GM21381 (cell line): ENCODE results near the gene PCDHB4.
"Not testable (repeated sequence)": the region's sequence is repeated elsewhere in the genome, so short reads cannot be mapped to it uniquely, and the experiment has no call there.

ENCODE experiments used
- ATAC-seq: cut with Tn5 transposase; IDR thresholded peaks from one replicate; pipeline ENCODE4 v1.9.1; 2021; ENCODE audit warnings: mild to moderate bottlenecking, moderate library complexity; ENCODE audit not compliant: unreplicated experiment

The PCDHB4 gene

GRCh38 chr5:141121563-141121962 is at the start of gene PCDHB4:
Gene PCDHB4 (plus strand): TSS chr5:141121818. CDS start chr5:141121999, 181 bp downstream.
- ATAC-seq: no peak

GRCh38 chr5:141077826-141078225 is 43.8 kb upstream of the PCDHB4 start:
- no peak for ATAC-seq

- no peak for ATAC-seq
These were observed 39.4 kb upstream of the PCDHB4 start for GRCh38 chr5:141082228-141082627.

- no peak for ATAC-seq
These were observed 37.1 kb upstream of the PCDHB4 start for GRCh38 chr5:141084487-141084989.

GRCh38 chr5:141094481-141095262 is 26.9 kb upstream of the PCDHB4 start, which contains the start of gene PCDHB2:
Gene PCDHB2 (plus strand): TSS chr5:141094615. CDS start chr5:141094791, 176 bp downstream.
- ATAC-seq: no peak

GRCh38 chr5:141095263-141095641 is 26.4 kb upstream of the PCDHB4 start:
- no peak for ATAC-seq

- not testable (repeated sequence) for ATAC-seq
These were observed 25.4 kb upstream of the PCDHB4 start for GRCh38 chr5:141096181-141096580.

GRCh38 chr5:141096586-141096985 is 25.0 kb upstream of the PCDHB4 start:
- ATAC-seq: not testable (repeated sequence)

GRCh38 chr5:141100243-141100805 is 21.3 kb upstream of the PCDHB4 start, which contains the start of gene PCDHB3:
Gene PCDHB3 (plus strand): TSS chr5:141100473. CDS start chr5:141100650, 177 bp downstream.
- ATAC-seq: no peak

- ATAC-seq: no peak
These were observed 20.6 kb upstream of the PCDHB4 start for GRCh38 chr5:141101059-141101458.

GRCh38 chr5:141102070-141102469 is 19.5 kb upstream of the PCDHB4 start:
- not testable (repeated sequence) for ATAC-seq

GRCh38 chr5:141102471-141102870 is 19.1 kb upstream of the PCDHB4 start:
- not testable (repeated sequence) for ATAC-seq

- no peak for ATAC-seq
These were observed 16.3 kb upstream of the PCDHB4 start for GRCh38 chr5:141105350-141105749.

- no peak for ATAC-seq
These were observed 2.4 kb upstream of the PCDHB4 start for GRCh38 chr5:141119250-141119649.

GRCh38 chr5:141121985-141122384 is 367 bp downstream of the PCDHB4 start:
- ATAC-seq: no peak

GRCh38 chr5:141123396-141124135 is 1.9 kb downstream of the PCDHB4 start:
- not testable (repeated sequence) for ATAC-seq

- ATAC-seq: no peak
These were observed 5.7 kb downstream of the PCDHB4 start for GRCh38 chr5:141127305-141127704.

GRCh38 chr5:141135030-141135717 is 13.6 kb downstream of the PCDHB4 start, which contains the start of gene PCDHB5:
Gene PCDHB5 (plus strand): TSS chr5:141135206. CDS start chr5:141135435, 229 bp downstream.
- ATAC-seq: no peak

GRCh38 chr5:141135718-141136266 is 14.2 kb downstream of the PCDHB4 start:
- ATAC-seq: no peak

- ATAC-seq: not testable (repeated sequence)
These were observed 15.7 kb downstream of the PCDHB4 start for GRCh38 chr5:141137346-141137745.
